Ishikawa (cell line): ENCODE data around the gene RECK.

ENCODE experiments used
- CEBPB ChIP-seq: IDR thresholded peaks from 2 replicates; pipeline ENCODE4 v1.6.1; 2012
- CREB1 ChIP-seq: IDR thresholded peaks from 2 replicates; pipeline ENCODE4 v1.6.1; 2012; ENCODE audit warnings: low read depth
- EGR1 ChIP-seq: IDR thresholded peaks from 2 replicates; pipeline ENCODE4 v1.6.1; 2012
- EP300 ChIP-seq: IDR thresholded peaks from 2 replicates; pipeline ENCODE4 v1.6.1; 2012; ENCODE audit warnings: borderline replicate concordance
- FOXM1 ChIP-seq: IDR thresholded peaks from 2 replicates; pipeline ENCODE4 v1.6.1; 2012; ENCODE audit warnings: low read depth, borderline replicate concordance
- NFIC ChIP-seq: IDR thresholded peaks from 2 replicates; pipeline ENCODE4 v1.6.1; 2012
- RAD21 ChIP-seq: IDR thresholded peaks from 2 replicates; pipeline ENCODE4 v1.6.1; 2012; ENCODE audit warnings: low read depth
- TAF1 ChIP-seq: IDR thresholded peaks from 2 replicates; pipeline ENCODE4 v1.6.1; 2012; ENCODE audit warnings: low read depth, mild to moderate bottlenecking
- TCF12 ChIP-seq: IDR thresholded peaks from 2 replicates; pipeline ENCODE4 v1.6.1; 2012; ENCODE audit warnings: low read depth
- TEAD4 ChIP-seq: IDR thresholded peaks from 2 replicates; pipeline ENCODE4 v1.6.1; 2012
- YY1 ChIP-seq: IDR thresholded peaks from 2 replicates; pipeline ENCODE4 v1.6.1; 2012; ENCODE audit warnings: low read depth
- ZBTB7A ChIP-seq: IDR thresholded peaks from 2 replicates; pipeline ENCODE4 v1.6.1; 2012; ENCODE audit warnings: low read depth
- TF ChIP-seq, protein P1 (sequence below): IDR thresholded peaks from 2 replicates; pipeline ENCODE4 v1.6.1; 2012; ENCODE audit warnings: low read depth, mild to moderate bottlenecking
- TF ChIP-seq, protein P2 (sequence below): IDR thresholded peaks from 2 replicates; pipeline ENCODE4 v1.6.1; 2012
- TF ChIP-seq, protein P3 (sequence below): IDR thresholded peaks from 2 replicates; pipeline ENCODE4 v1.6.1; 2012

Gene RECK

DNA sequence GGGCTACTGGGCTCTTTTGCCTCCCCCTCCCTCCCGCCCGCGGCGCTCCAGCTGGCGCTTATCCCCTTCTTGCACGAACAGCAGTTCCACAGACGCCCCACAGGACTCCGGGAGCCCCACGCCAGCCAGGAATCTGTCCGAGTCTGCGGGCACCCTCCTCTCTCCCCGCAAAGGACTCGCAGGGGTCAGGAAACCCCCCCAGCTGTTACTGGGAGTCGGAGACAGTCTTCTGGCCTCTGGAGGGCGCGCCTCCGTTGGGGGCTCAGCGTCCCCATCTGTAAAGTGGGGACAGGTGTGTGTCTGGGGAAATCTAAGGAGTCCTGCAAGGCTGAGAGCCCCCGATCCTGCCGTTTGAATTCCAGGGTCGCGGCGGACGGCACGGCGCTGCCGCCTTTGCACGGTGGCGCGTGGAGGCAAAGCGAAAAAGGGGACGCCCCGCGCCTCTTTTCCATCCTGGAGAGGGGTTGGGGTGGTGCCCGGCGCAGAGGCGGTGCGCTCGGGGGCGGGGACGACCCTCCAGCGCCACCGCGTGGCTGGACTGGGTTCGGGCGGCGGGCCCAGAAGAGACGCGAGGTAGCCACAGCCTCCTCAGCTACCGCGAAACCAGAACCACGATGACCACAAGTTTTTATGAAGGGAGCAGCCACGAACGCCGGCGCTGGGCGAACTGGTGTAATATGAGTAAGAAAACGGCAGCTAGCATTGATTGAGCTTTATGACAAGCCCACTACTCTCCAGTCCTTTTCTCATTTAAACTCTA lies 129.6 kb downstream of the RECK start:
- 0 out of 2 replicates have a peak, but pooled peaks have one; percentile 38 for TF ChIP-seq TAF1
- TF ChIP-seq, protein P1, sequence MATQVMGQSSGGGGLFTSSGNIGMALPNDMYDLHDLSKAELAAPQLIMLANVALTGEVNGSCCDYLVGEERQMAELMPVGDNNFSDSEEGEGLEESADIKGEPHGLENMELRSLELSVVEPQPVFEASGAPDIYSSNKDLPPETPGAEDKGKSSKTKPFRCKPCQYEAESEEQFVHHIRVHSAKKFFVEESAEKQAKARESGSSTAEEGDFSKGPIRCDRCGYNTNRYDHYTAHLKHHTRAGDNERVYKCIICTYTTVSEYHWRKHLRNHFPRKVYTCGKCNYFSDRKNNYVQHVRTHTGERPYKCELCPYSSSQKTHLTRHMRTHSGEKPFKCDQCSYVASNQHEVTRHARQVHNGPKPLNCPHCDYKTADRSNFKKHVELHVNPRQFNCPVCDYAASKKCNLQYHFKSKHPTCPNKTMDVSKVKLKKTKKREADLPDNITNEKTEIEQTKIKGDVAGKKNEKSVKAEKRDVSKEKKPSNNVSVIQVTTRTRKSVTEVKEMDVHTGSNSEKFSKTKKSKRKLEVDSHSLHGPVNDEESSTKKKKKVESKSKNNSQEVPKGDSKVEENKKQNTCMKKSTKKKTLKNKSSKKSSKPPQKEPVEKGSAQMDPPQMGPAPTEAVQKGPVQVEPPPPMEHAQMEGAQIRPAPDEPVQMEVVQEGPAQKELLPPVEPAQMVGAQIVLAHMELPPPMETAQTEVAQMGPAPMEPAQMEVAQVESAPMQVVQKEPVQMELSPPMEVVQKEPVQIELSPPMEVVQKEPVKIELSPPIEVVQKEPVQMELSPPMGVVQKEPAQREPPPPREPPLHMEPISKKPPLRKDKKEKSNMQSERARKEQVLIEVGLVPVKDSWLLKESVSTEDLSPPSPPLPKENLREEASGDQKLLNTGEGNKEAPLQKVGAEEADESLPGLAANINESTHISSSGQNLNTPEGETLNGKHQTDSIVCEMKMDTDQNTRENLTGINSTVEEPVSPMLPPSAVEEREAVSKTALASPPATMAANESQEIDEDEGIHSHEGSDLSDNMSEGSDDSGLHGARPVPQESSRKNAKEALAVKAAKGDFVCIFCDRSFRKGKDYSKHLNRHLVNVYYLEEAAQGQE: no peak
- peak; percentile 17; the same call in 1 of the 2 replicates for TF ChIP-seq CEBPB
- TF ChIP-seq RAD21: peak; percentile 84
- TF ChIP-seq, protein P2, sequence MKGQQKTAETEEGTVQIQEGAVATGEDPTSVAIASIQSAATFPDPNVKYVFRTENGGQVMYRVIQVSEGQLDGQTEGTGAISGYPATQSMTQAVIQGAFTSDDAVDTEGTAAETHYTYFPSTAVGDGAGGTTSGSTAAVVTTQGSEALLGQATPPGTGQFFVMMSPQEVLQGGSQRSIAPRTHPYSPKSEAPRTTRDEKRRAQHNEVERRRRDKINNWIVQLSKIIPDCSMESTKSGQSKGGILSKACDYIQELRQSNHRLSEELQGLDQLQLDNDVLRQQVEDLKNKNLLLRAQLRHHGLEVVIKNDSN: 0 out of 2 replicates have a peak, but pooled peaks have one; percentile 11
- no peak for TF ChIP-seq CREB1
- TF ChIP-seq NFIC: peak; percentile 39; the same call in 1 of the 2 replicates
- TF ChIP-seq, protein P3, sequence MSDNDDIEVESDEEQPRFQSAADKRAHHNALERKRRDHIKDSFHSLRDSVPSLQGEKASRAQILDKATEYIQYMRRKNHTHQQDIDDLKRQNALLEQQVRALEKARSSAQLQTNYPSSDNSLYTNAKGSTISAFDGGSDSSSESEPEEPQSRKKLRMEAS: peak; percentile 58; the same call in 1 of the 2 replicates
- TF ChIP-seq ZBTB7A: peak; percentile 86
- no peak for TF ChIP-seq FOXM1
- peak; percentile 49; the same call in 1 of the 2 replicates for TF ChIP-seq TCF12
- TF ChIP-seq EGR1: peak; percentile 58; the same call in 1 of the 2 replicates
- TF ChIP-seq TEAD4: no peak
- TF ChIP-seq EP300: 0 out of 2 replicates have a peak, but pooled peaks have one; percentile 20
- no peak for TF ChIP-seq YY1

DNA sequence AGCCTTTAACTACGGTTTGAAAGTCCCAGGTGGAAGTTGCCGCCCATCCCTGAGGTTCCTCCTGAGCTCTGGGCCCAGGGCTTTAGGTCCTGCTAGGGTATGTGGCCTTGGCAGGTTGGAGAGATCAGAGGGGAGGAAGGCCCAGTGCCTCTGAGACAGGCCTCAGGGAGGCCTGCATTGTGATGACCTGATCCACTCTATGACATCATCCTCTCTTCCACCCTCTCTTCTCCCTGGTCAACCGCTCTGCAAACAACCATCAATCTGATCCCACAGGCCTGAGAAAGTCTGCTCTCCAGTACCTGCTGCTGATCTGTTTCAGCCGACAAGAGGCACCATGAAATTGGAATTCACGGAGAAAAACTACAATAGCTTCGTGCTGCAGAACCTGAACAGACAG lies 132.5 kb downstream of the RECK start, which contains the start of gene CCIN:
CCIN (plus strand) TSS at position 223 of the 400 bp plus-strand sequence; CDS start at position 338, 115 bp downstream.
- no peak for TF ChIP-seq NFIC
- TF ChIP-seq EGR1: no peak
- no peak for TF ChIP-seq RAD21
- no peak for TF ChIP-seq CEBPB
- no peak for TF ChIP-seq EP300
- no peak for TF ChIP-seq FOXM1
- TF ChIP-seq, protein P2: no peak
- TF ChIP-seq, protein P3: no peak
- no peak for TF ChIP-seq CREB1
- TF ChIP-seq TAF1: no peak

DNA sequence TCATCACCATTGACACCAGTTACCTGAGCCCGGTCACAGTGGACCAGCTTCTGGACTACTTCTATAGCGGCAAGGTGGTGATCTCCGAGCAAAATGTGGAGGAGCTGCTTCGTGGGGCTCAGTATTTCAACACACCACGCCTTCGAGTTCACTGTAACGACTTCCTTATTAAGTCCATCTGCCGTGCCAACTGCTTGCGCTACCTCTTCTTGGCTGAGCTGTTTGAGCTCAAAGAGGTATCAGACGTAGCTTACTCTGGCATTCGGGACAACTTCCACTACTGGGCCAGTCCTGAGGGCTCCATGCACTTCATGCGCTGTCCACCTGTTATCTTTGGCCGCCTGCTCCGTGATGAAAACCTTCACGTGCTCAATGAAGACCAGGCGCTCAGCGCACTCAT lies 133.0 kb downstream of the RECK start:
- no peak for TF ChIP-seq RAD21
- no peak for TF ChIP-seq NFIC
- no peak for TF ChIP-seq EGR1
- TF ChIP-seq, protein P3: no peak
- no peak for TF ChIP-seq YY1
- no peak for TF ChIP-seq EP300
- TF ChIP-seq FOXM1: no peak
- no peak for TF ChIP-seq TCF12
- no peak for TF ChIP-seq TEAD4
- TF ChIP-seq, protein P2: no peak
- TF ChIP-seq ZBTB7A: no peak
- TF ChIP-seq, protein P1: no peak
- no peak for TF ChIP-seq CEBPB
- no peak for TF ChIP-seq TAF1
- no peak for TF ChIP-seq CREB1

DNA sequence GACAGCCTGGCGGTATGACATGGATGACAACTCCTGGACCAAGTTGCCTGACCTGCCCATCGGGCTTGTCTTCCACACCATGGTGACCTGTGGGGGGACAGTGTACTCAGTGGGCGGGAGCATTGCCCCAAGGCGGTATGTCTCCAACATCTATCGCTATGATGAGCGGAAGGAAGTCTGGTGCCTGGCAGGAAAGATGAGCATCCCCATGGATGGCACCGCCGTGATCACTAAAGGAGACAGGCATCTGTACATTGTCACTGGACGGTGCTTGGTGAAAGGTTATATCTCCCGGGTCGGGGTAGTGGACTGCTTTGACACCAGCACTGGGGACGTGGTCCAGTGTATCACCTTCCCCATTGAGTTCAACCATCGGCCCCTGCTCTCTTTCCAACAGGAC lies 133.8 kb downstream of the RECK start:
- no peak for TF ChIP-seq EP300
- TF ChIP-seq CEBPB: no peak
- no peak for TF ChIP-seq CREB1
- TF ChIP-seq NFIC: no peak
- no peak for TF ChIP-seq YY1
- TF ChIP-seq TEAD4: no peak
- TF ChIP-seq ZBTB7A: no peak
- TF ChIP-seq RAD21: no peak
- TF ChIP-seq, protein P2: no peak
- TF ChIP-seq TAF1: no peak
- no peak for TF ChIP-seq FOXM1
- no peak for TF ChIP-seq TCF12
- TF ChIP-seq, protein P3: no peak
- TF ChIP-seq, protein P1: no peak
- TF ChIP-seq EGR1: no peak
